GM12892 (cell line): ENCODE data around the gene WDR70.
A peak's percentile ranks its signal among the peaks of the same experiment; 100 is the strongest.

Experiments used
- DNase-seq: peaks from one replicate; pipeline ENCODE4 v3.0.0; 2011; ENCODE audit not compliant: insufficient read length
- FAIRE-seq: peaks from 2 replicates; lab custom pipeline; 2011; peaks lifted over from hg19 to GRCh38; lab: Jason Lieb, UNC
- POLR2A ChIP-seq: IDR thresholded peaks from 2 replicates; pipeline ENCODE4 v1.6.1; 2011; ENCODE audit warnings: low read depth, low read length, control low read depth
- POLR2AphosphoS5 ChIP-seq: IDR thresholded peaks from 2 replicates; pipeline ENCODE4 v1.6.1; 2011; ENCODE audit warnings: low read depth, low read length, control low read depth
- TAF1 ChIP-seq: IDR thresholded peaks from 2 replicates; pipeline ENCODE4 v1.6.1; 2011; ENCODE audit warnings: low read depth, mild to moderate bottlenecking, control low read depth, low read length, borderline replicate concordance

WDR70 gene

GRCh38 chr5:37696190-37697021 is 317.3 kb downstream of the WDR70 start:
- FAIRE-seq (no peak), DNase-seq (no peak)
- TF ChIP-seq TAF1, result no peak
- TF ChIP-seq POLR2AphosphoS5, result no peak
- TF ChIP-seq POLR2A, result no peak

GRCh38 chr5:37701868-37702267 is 322.8 kb downstream of the WDR70 start:
- DNase-seq (no peak), FAIRE-seq (peak; percentile 5)
- TF ChIP-seq POLR2AphosphoS5, result no peak
- no peak for TF ChIP-seq POLR2A
- no peak for TF ChIP-seq TAF1

- FAIRE-seq (no peak), DNase-seq (no peak)
- no peak for TF ChIP-seq TAF1
- TF ChIP-seq POLR2A, result no peak
- TF ChIP-seq POLR2AphosphoS5, result no peak
Observed at GRCh38 chr5:37703841-37704241, 324.7 kb downstream of the WDR70 start.

- no peak for TF ChIP-seq POLR2AphosphoS5
- TF ChIP-seq TAF1, result no peak
- no peak for TF ChIP-seq POLR2A
- FAIRE-seq (no peak), DNase-seq (no peak)
Observed at GRCh38 chr5:37704406-37704805, 325.3 kb downstream of the WDR70 start.

- no peak for TF ChIP-seq TAF1
- TF ChIP-seq POLR2AphosphoS5, result no peak
- TF ChIP-seq POLR2A, result no peak
- FAIRE-seq, result no peak
- no peak for DNase-seq
Observed at GRCh38 chr5:37709020-37709419, 329.9 kb downstream of the WDR70 start.

- FAIRE-seq (peak; percentile 9), DNase-seq (no peak)
- no peak for TF ChIP-seq POLR2A
- no peak for TF ChIP-seq TAF1
- TF ChIP-seq POLR2AphosphoS5, result no peak
Observed at GRCh38 chr5:37710965-37711364, 331.8 kb downstream of the WDR70 start.

- TF ChIP-seq POLR2AphosphoS5 (no peak), TAF1 (no peak), POLR2A (no peak)
- FAIRE-seq (no peak), DNase-seq (no peak)
Observed at GRCh38 chr5:37712750-37713149, 333.6 kb downstream of the WDR70 start.

GRCh38 chr5:37714756-37715155 is 335.6 kb downstream of the WDR70 start:
- TF ChIP-seq POLR2AphosphoS5 (no peak), POLR2A (no peak), TAF1 (no peak)
- DNase-seq, result no peak
- no peak for FAIRE-seq

GRCh38 chr5:37715361-37715760 is 336.2 kb downstream of the WDR70 start:
- TF ChIP-seq POLR2AphosphoS5 (no peak), TAF1 (no peak), POLR2A (no peak)
- FAIRE-seq (no peak), DNase-seq (no peak)

- DNase-seq (no peak), FAIRE-seq (no peak)
- TF ChIP-seq TAF1 (no peak), POLR2AphosphoS5 (no peak)
Observed at GRCh38 chr5:37715992-37716391, 336.9 kb downstream of the WDR70 start.

- TF ChIP-seq POLR2A (no peak), TAF1 (no peak), POLR2AphosphoS5 (no peak)
- DNase-seq (no peak), FAIRE-seq (no peak)
Observed at GRCh38 chr5:37716405-37716804, 337.3 kb downstream of the WDR70 start.

GRCh38 chr5:37717276-37717612 is 338.1 kb downstream of the WDR70 start:
- TF ChIP-seq POLR2A (no peak), TAF1 (no peak), POLR2AphosphoS5 (no peak)
- DNase-seq (no peak), FAIRE-seq (no peak)

GRCh38 chr5:37717613-37718431 is 338.7 kb downstream of the WDR70 start:
- TF ChIP-seq POLR2A (no peak), TAF1 (no peak), POLR2AphosphoS5 (no peak)
- DNase-seq (no peak), FAIRE-seq (no peak)
